Mesenteric fat pad (tissue), 1 donor: ENCODE data around the gene CACNA2D4. TPM values are rescaled to one million over a fixed set of nuclear protein-coding genes. Genes with fewer than 3 reads are reported as not detected.

Experiments
- DNase-seq: peaks from one replicate; pipeline ENCODE4 v3.0.0-alpha.2; 2020; ENCODE audit warnings: low spot score
- total RNA-seq: library from RNA; stranded (reverse); fragmentation: NEBNext Ultra II Directional; extraction: Animal tissue kit (Norgen Biotek cat#: 25700); gene quantifications from one replicate; pipeline ENCODE4 v1.2.1, GENCODE V29; 2021
- donor health status: DM: yes; HTN: yes; CAD: no.

The CACNA2D4 gene
- total RNA-seq, 1 donor from 2014 or later, result 8.8 TPM

GRCh38 chr12:1793426-1794210 lies 124.8 kb downstream of the CACNA2D4 start:
- no peak for DNase-seq

DNA sequence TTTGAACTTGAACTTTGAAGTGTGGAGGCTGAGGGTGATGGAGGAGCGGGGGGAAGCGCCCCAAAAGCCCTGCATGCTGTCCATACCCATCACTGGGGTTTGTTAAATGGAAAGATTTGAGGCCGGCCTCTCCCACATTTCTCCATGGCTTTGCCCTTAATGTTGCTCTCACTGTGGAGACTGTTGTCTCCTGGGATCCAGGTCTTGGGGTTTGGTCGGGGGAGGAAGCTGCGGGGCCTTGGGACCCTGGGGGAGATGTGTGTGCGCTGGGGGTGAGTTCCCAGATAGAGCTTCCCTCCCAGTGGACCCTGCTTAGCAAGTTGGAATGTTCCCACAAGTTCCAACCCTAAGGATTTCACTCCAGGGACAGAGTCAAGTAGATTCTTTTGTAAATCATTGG lies 126.0 kb downstream of the CACNA2D4 start:
- DNase-seq, result no peak

GRCh38 chr12:1791104-1791841 lies 127.2 kb downstream of the CACNA2D4 start:
- no peak for DNase-seq

GRCh38 chr12:1790444-1790843 lies 128.0 kb downstream of the CACNA2D4 start:
- no peak for DNase-seq

- DNase-seq, result no peak
Observed at GRCh38 chr12:1787714-1788113, 130.7 kb downstream of the CACNA2D4 start.

GRCh38 chr12:1782215-1782614 lies 136.2 kb downstream of the CACNA2D4 start:
- no peak for DNase-seq

DNA sequence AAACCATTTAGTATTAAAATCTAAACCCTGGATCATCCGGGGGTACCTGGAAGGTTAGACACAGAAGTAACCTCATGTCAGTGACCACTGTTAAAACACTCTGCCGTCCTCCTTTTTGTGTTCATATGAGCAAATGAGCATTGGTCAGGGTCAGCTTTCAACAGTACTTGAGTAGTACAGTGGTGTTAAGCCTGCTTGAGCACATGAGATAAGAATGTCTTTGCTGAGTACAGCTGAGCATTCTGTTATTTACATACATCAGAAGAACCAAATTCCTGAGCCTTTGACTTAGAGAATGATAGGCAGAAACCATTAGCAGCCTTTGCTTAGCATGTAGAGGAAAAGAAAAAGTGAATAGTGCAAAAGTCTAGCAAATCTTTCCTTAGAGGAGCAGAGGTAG lies 136.7 kb downstream of the CACNA2D4 start:
- no peak for DNase-seq

GRCh38 chr12:1779783-1780182 lies 138.7 kb downstream of the CACNA2D4 start:
- DNase-seq, result no peak

GRCh38 chr12:1778911-1779310 lies 139.5 kb downstream of the CACNA2D4 start:
- DNase-seq, result no peak

DNA sequence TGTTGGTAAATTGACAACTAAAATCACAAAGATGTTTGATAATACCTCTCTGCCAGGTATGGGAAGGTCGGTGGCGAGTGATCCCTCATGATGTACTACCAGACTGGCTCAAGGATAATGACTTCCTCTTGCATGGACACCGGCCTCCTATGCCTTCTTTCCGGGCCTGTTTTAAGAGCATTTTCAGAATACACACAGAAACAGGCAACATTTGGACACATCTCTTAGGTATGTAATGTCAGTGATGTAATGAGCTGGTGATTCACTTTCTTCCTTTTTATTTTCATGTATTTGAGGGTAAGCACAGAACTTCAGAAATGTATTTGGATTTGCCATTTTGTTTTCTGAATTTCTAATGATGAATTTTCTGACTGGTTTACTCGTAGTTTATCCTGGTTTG lies 140.7 kb downstream of the CACNA2D4 start:
- DNase-seq, result no peak

DNA sequence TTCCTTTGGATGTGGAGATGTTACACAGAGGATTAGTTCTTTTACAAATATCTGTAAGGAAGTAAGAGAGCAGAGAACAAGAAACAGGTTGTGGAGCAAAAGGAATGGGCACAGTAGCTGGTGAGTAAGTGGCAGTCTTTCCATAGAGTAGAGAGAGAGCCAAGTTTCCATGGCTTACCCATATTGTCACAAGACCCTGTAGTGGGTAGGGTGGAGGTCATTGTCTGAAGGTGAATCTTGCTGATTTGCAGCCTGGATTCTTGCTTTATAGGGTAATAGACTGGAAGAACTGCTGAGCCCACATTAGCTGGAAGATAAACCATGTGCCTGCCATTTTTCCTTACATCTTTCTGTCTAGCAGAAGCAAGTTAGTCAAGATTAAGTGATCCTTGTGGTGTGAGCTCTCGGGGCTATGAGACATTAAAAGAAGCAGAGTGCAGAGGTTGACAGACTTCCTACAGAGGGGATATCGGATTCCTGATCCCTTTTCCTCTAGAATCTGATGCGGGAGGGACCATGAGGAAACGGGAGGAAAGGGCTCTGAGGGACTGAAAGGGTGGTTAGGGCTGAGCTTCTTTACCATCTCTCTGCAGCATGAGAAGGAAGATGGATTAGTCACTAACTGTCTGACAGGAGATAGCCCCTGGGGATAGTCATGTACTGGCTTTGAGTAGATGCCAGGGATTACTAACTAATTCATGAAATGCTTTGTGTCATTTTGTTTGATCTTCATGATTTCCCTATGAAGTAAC lies 142.1 kb downstream of the CACNA2D4 start:
- DNase-seq, result no peak

DNA sequence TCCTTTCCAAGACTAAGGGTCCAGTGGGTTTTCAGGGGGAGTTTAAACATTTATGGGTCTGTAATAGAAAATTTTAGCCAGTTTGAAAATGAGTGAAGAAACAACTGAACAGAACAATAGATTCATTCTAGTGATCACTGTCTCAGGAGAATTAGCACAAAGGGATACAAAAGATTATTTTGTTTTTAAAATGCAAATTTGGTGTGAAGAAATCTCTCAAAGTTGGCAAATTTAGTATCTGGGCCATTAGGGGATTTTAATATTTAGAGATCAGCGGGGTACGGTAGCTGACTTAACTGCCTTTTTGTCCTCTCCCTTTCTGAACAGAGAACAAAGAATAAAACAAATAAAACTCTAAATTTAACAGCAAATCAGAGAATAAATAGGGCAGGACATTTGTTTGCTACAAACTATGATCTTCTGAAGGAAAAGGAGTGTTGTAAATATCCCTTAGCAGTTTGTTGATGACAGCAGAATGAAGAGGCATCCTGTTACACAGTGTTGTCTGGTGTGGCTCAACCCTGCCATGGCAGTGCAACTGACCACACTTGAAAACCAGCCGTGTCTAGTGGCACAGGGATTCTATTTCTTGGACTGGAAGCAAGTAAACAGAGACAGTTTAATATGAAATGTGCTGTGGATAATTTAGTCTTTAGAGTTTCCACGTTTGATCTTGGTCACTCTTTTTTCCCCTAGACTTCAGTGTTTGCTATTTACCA lies 144.4 kb downstream of the CACNA2D4 start:
- DNase-seq, result no peak

- no peak for DNase-seq
Observed at GRCh38 chr12:1769809-1770494, 148.5 kb downstream of the CACNA2D4 start.

- DNase-seq, result no peak
Observed at GRCh38 chr12:1768615-1769014, 149.8 kb downstream of the CACNA2D4 start.

DNA sequence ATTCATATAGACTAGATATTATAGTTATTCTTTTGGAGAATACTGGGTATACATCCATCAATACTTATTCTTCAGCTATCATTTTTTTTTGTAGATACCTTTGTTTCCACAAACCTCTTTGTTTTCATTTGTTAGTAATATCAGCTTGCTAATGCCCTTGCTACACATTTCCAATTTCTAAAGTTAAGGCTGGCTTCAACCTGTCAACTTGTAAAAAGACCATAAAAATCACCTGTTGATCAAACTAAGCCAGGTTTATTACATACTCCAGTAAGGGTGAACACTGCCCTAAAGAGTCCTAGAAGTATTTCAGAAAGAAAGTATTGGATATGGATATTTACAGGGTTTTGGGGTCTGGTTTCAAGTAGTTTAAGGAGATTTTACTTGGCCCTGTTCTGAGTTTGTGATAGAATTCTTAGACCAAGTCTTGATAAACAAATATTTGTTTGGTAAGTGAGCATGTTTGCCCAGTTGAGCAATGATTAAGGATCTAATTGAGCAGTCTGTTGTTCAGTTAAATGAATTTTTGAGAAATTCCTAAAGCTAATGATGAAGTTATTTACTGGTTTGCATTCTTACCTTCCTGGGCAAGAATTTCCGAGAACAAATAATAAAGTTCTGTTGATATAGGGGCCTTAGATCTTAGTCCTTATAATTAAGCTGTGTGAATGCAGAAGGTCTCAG lies 150.9 kb downstream of the CACNA2D4 start:
- no peak for DNase-seq

DNA sequence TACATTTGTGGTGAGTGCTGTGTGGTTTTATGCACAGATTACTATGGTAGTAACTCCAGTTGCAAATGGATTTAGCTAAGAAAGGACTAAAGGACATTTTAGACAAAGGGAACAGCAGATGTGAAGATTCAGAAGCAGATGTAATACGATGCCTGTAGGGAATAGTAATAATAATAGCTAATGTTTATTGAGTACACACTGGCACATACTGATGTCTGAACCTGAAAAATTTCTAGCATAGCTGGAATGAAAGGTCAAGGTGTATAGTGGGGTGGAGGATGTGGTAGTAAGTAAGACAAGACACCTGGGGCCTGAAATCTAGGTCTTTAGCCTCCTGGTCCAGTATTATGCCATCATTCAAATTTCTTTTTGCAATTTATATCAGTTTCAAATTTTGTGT lies 152.3 kb downstream of the CACNA2D4 start:
- DNase-seq, result no peak

- no peak for DNase-seq
Observed at GRCh38 chr12:1763153-1763552, 155.3 kb downstream of the CACNA2D4 start.

DNA sequence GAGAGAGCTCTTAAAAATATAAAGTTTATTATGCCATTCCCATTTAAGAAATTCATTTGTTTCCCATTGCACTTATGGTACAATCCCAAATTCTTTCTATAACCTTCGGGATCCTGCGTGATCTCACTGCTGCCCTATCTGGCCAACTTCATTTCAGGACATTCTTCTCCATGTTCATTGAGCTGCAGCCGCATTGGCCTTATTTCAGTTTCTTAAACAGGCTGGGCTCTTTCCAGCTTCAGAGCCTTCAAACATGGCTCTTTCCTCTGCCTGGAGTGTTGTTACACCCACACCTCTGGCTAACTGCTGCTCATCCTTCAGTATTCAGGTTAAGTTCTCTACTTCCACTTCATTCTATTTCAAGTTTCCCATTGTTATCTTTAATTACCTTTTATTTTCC lies 156.6 kb downstream of the CACNA2D4 start:
- DNase-seq, result no peak

- DNase-seq, result no peak
Observed at GRCh38 chr12:1760566-1761382, 157.7 kb downstream of the CACNA2D4 start.
